IMR-90 (cell line): ENCODE data around the gene HS3ST5. TPM values are rescaled to one million over a fixed set of nuclear protein-coding genes. Genes with fewer than 3 reads are reported as not detected.

Experiments used
- ATAC-seq: fragments of 200-7000 bp; cut with Tn5 transposase; 2 replicates; pipeline ENCODE4 v1.9.1; 2020; ENCODE audit warnings: low read depth, mild to moderate bottlenecking, moderate library complexity
- BruUV-seq: library from RNA; stranded (reverse); fragments of 400-500 nt; replicated peaks from 2 replicates; lab custom pipeline; 2021; lab: Mats Ljungman, UMichigan
- CTCF ChIA-PET: fragments of 300-600 bp; formaldehyde crosslinking; extraction: SDS; loops from one replicate; lab custom pipeline; 2021; ENCODE audit warnings: antibody characterized with exemption; lab: Yijun Ruan, JAX
- POLR2A ChIA-PET: fragments of 300-600 bp; sonication (Branson Sonifier 250); formaldehyde crosslinking; loops from one replicate; lab custom pipeline; 2022; ENCODE audit warnings: antibody characterized with exemption; ENCODE audit not compliant: unreplicated experiment; lab: Charles Lee
- DNase-seq: peaks from one replicate; pipeline ENCODE4 v3.0.0; 2013
- H2AFZ ChIP-seq: replicated peaks from 2 replicates; pipeline ENCODE3; 2013; ENCODE audit warnings: low read length, mild to moderate bottlenecking; ENCODE audit not compliant: poor library complexity
- H2AK5ac ChIP-seq: 2 replicates; pipeline ENCODE4 v1.6.1; 2013; ENCODE audit warnings: low read depth, low read length, inconsistent platforms
- H2AK9ac ChIP-seq: replicated peaks from 2 replicates; pipeline ENCODE3; 2013; ENCODE audit warnings: mild to moderate bottlenecking, low read depth, low read length, moderate library complexity; ENCODE audit not compliant: poor library complexity
- H2BK120ac ChIP-seq: 2 replicates; pipeline ENCODE4 v1.6.1; 2013; ENCODE audit warnings: low read depth, low read length, inconsistent platforms
- H2BK15ac ChIP-seq: 3 replicates; pipeline ENCODE4 v1.6.1; 2013; ENCODE audit warnings: low read depth, low read length, inconsistent platforms
- H2BK20ac ChIP-seq: 2 replicates; pipeline ENCODE4 v1.6.1; 2013; ENCODE audit warnings: low read depth, mild to moderate bottlenecking, inconsistent platforms, low read length, moderate library complexity
- H2BK5ac ChIP-seq: 2 replicates; pipeline ENCODE4 v1.6.1; 2013; ENCODE audit warnings: mild to moderate bottlenecking, low read depth, low read length, inconsistent platforms; ENCODE audit not compliant: poor library complexity, severe bottlenecking
- H3K14ac ChIP-seq: replicated peaks from 2 replicates; pipeline ENCODE4 v1.6.1; 2013; ENCODE audit warnings: low read depth, low read length, inconsistent platforms
- H3K18ac ChIP-seq: 2 replicates; pipeline ENCODE4 v1.6.1; 2013; ENCODE audit warnings: low read depth, low read length, control low read depth
- H3K23ac ChIP-seq: 2 replicates; pipeline ENCODE4 v1.6.1; 2013; ENCODE audit warnings: low read depth, low read length, inconsistent platforms
- H3K27ac ChIP-seq: 2 replicates; pipeline ENCODE4 v1.5.1; 2013; ENCODE audit warnings: mild to moderate bottlenecking, control low read depth, low read length; ENCODE audit not compliant: insufficient read depth
- H3K27me3 ChIP-seq: 2 replicates; pipeline ENCODE4 v1.6.1; 2013; ENCODE audit warnings: low read length; ENCODE audit not compliant: control insufficient read depth, insufficient read depth
- H3K36me3 ChIP-seq: 2 replicates; pipeline ENCODE4 v1.6.1; 2013; ENCODE audit warnings: low read length, mixed read lengths; ENCODE audit not compliant: control insufficient read depth, insufficient read depth
- H3K4ac ChIP-seq: 2 replicates; pipeline ENCODE4 v1.6.1; 2013; ENCODE audit warnings: low read depth, low read length, inconsistent platforms
- H3K4me1 ChIP-seq: 2 replicates; pipeline ENCODE4 v1.6.1; 2013; ENCODE audit warnings: low read length, mixed read lengths; ENCODE audit not compliant: control insufficient read depth, insufficient read depth
- H3K4me2 ChIP-seq: 2 replicates; pipeline ENCODE4 v1.6.1; 2013; ENCODE audit warnings: low read depth, mild to moderate bottlenecking, control low read depth, low read length, moderate library complexity
- H3K4me3 ChIP-seq: 2 replicates; pipeline ENCODE4 v1.5.1; 2013; ENCODE audit warnings: low read depth, mild to moderate bottlenecking, control low read depth, low read length, moderate library complexity; ENCODE audit not compliant: insufficient read depth
- H3K56ac ChIP-seq: 2 replicates; pipeline ENCODE4 v1.6.1; 2013; ENCODE audit warnings: low read length, inconsistent platforms; ENCODE audit not compliant: insufficient read depth; ENCODE audit errors: extremely low read depth
- H3K79me1 ChIP-seq, 2 experiments: 2 replicates each; pipeline ENCODE4 v1.6.1; 2013; ENCODE audit warnings: low read length in 2 of 2, inconsistent platforms in 1 of 2, low read depth in 1 of 2
- H3K9ac ChIP-seq: 2 replicates; pipeline ENCODE4 v1.6.1; 2013; ENCODE audit warnings: low read depth, low read length, control low read depth
- H3K9me1 ChIP-seq: 2 replicates; pipeline ENCODE4 v1.6.1; 2013; ENCODE audit warnings: low read length, inconsistent platforms; ENCODE audit not compliant: insufficient read depth
- H3K9me3 ChIP-seq: 2 replicates; pipeline ENCODE4 v1.6.1; 2013; ENCODE audit warnings: low read length; ENCODE audit not compliant: control insufficient read depth, insufficient read depth
- H4K20me1 ChIP-seq: 2 replicates; pipeline ENCODE4 v1.6.1; 2013; ENCODE audit warnings: low read length, inconsistent platforms; ENCODE audit not compliant: insufficient read depth
- H4K5ac ChIP-seq: 2 replicates; pipeline ENCODE4 v1.6.1; 2013; ENCODE audit warnings: mild to moderate bottlenecking, low read depth, low read length, control low read depth
- H4K8ac ChIP-seq, 2 experiments: 2 replicates each; pipeline ENCODE4 v1.6.1; 2013; ENCODE audit warnings: low read depth in 2 of 2, low read length in 2 of 2, control low read depth in 1 of 2, inconsistent platforms in 1 of 2
- H4K91ac ChIP-seq: 2 replicates; pipeline ENCODE4 v1.6.1; 2013; ENCODE audit warnings: low read depth, low read length, inconsistent platforms; ENCODE audit not compliant: insufficient read depth
- BHLHE40 ChIP-seq: fragments of 150-350 bp; IDR thresholded peaks from 2 replicates; pipeline ENCODE4 v1.6.1; 2016; ENCODE audit warnings: mild to moderate bottlenecking, low read depth, low read length
- CEBPB ChIP-seq: IDR thresholded peaks from 2 replicates; pipeline ENCODE4 v1.6.1; 2012; ENCODE audit warnings: low read depth, low read length, improper control_type of control experiment
- CHD1 ChIP-seq: IDR thresholded peaks from 2 replicates; pipeline ENCODE4 v1.6.1; 2012; ENCODE audit warnings: low read depth, low read length, improper control_type of control experiment
- FOS ChIP-seq: fragments of 150-350 bp; IDR thresholded peaks from 2 replicates; pipeline ENCODE4 v1.6.1; 2016; ENCODE audit warnings: low read depth, low read length
- MAFK ChIP-seq: IDR thresholded peaks from 2 replicates; pipeline ENCODE4 v1.6.1; 2012; ENCODE audit warnings: low read depth, low read length, improper control_type of control experiment
- MAZ ChIP-seq: IDR thresholded peaks from 2 replicates; pipeline ENCODE4 v1.6.1; 2012; ENCODE audit warnings: low read depth, mild to moderate bottlenecking, low read length, improper control_type of control experiment, moderate library complexity, borderline replicate concordance
- MXI1 ChIP-seq: IDR thresholded peaks from 2 replicates; pipeline ENCODE4 v1.6.1; 2012; ENCODE audit warnings: low read depth, mild to moderate bottlenecking, low read length, moderate library complexity, borderline replicate concordance
- NFE2L2 ChIP-seq: fragments of 150-350 bp; IDR thresholded peaks from 2 replicates; pipeline ENCODE4 v1.6.1; 2016; ENCODE audit warnings: low read depth, mild to moderate bottlenecking, low read length
- POLR2A ChIP-seq: IDR thresholded peaks from 2 replicates; pipeline ENCODE4 v1.6.1; 2012; ENCODE audit warnings: mild to moderate bottlenecking, low read depth, low read length
- RAD21 ChIP-seq: IDR thresholded peaks from 2 replicates; pipeline ENCODE4 v1.6.1; 2012; ENCODE audit warnings: low read length, improper control_type of control experiment
- RCOR1 ChIP-seq: IDR thresholded peaks from 2 replicates; pipeline ENCODE4 v1.6.1; 2012; ENCODE audit warnings: mild to moderate bottlenecking, low read length, improper control_type of control experiment; ENCODE audit not compliant: insufficient replicate concordance
- RFX5 ChIP-seq: IDR thresholded peaks from 2 replicates; pipeline ENCODE4 v1.8.0; 2012; ENCODE audit warnings: low read depth, mild to moderate bottlenecking, low read length, moderate library complexity
- SMC3 ChIP-seq: fragments of 150-350 bp; IDR thresholded peaks from 2 replicates; pipeline ENCODE4 v1.6.1; 2016; ENCODE audit warnings: low read depth, mild to moderate bottlenecking, antibody characterized with exemption, low read length, moderate library complexity
- WGBS, 2 experiments: methylation state at CpG; one replicate each; pipeline versions ENCODE4 v1.1.5 to v1.1.7; 2013; ENCODE audit warnings: missing lambda C conversion rate in 2 of 2; ENCODE audit not compliant: insufficient read length in 1 of 2; ENCODE audit errors: extremely low coverage in 2 of 2; 5-methylcytosine and 5-hydroxymethylcytosine counted together
- dilution Hi-C: fragments of 300-500 bp; cut with HindIII; formaldehyde crosslinking; loops from one replicate; pipeline ENCODE4 v1.14.3; 2018; ENCODE audit warnings: low sequenced_read_pairs; ENCODE audit not compliant: unreplicated experiment
- in situ Hi-C: fragments of 300-500 bp; cut with MboI; formaldehyde crosslinking; loops from 3 replicates; pipeline ENCODE4 v1.14.3; 2019; ENCODE audit warnings: low sequenced_read_pairs, inconsistent platforms, mixed read lengths
- intact Hi-C: fragments of 100-400 bp; cut with micrococcal nuclease; formaldehyde crosslinking; loops from 2 replicates; pipeline ENCODE4 v1.10.0; 2022
- polyA plus RNA-seq, 3 experiments: library from polyadenylated mRNA; depleted of rRNA; stranded (reverse); fragments of >200 nt; gene quantifications; 2 replicates each; pipeline ENCODE4 v1.2.3, GENCODE V29; 2012; ENCODE audit warnings: low replicate concordance in 1 of 3
- total RNA-seq: library from RNA; depleted of rRNA; stranded (reverse); fragments of >200 nt; gene quantifications from 2 replicates; pipeline ENCODE4 v1.2.3, GENCODE V29; 2012
- TF ChIP-seq, protein P1 (sequence below): fragments of 150-350 bp; IDR thresholded peaks from 2 replicates; pipeline ENCODE4 v1.6.1; 2016; ENCODE audit warnings: low read depth, mild to moderate bottlenecking, low read length, moderate library complexity, borderline replicate concordance
- TF ChIP-seq, protein P2 (sequence below): conservative IDR thresholded peaks from 2 replicates; pipeline ENCODE4 v1.5.1; 2012; ENCODE audit warnings: mild to moderate bottlenecking, low read depth, low read length, improper control_type of control experiment
- TF ChIP-seq, protein P3 (sequence below): fragments of 150-350 bp; IDR thresholded peaks from 2 replicates; pipeline ENCODE4 v1.6.1; 2017; ENCODE audit warnings: mild to moderate bottlenecking, antibody characterized with exemption, low read length, low read depth

HS3ST5 gene
- total and polyA plus RNA-seq, 2 of the 4 experiments (the other 2 are of a cell fraction): not detected

DNA sequence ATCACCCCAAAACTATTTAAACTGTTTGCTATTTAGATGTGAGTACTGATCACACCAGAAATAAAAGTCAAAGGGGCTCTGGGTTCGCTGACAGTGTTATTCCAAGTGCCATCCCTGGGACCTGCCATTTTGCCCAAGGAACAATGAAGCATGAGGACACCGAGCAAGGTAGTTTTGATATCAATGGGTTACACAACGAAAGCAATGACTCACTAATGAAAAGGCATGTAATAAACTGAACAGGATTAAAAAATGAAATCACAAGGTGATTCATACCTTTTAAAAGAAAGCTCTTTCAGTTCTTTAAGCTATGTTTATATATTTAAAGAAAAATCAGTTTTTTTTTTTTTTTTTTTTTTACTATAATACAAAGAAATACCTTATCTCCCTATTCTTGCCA, 102.0 kb downstream of the HS3ST5 start:
- Histone ChIP-seq H4K8ac (no peak overlapping the region), H2AK9ac (no peak overlapping the region), H3K56ac (no peak overlapping the region), H2BK5ac (no peak overlapping the region), H2AK5ac (no peak overlapping the region), H3K18ac (no peak overlapping the region), H2BK120ac (no peak overlapping the region), H2AFZ (no peak overlapping the region), H3K4me1 (no peaks in the 10 kb centered on the region), H3K27me3 (no peaks in the 10 kb centered on the region), H3K9me1 (no peaks in the 10 kb centered on the region), H4K91ac (no peak overlapping the region), H3K79me1 (no peaks in the 10 kb centered on the region), H3K9me3 (no peaks in the 10 kb centered on the region), H2BK20ac (no peak overlapping the region), H3K9ac (no peak overlapping the region), H3K36me3 (no peaks in the 10 kb centered on the region), H3K4me2 (no peak overlapping the region), H3K23ac (no peak overlapping the region), H3K14ac (no peak overlapping the region), H4K20me1 (no peaks in the 10 kb centered on the region), H3K4me3 (no peak overlapping the region), H4K5ac (no peak overlapping the region), H3K4ac (no peak overlapping the region), H3K27ac (no peak overlapping the region), H2BK15ac (no peak overlapping the region)
- ATAC-seq (no peak), DNase-seq (no peak)
- no peak for TF ChIP-seq MAFK
- TF ChIP-seq MAZ: no peak
- no peak for TF ChIP-seq RFX5
- no peak for TF ChIP-seq RCOR1
- no peak for TF ChIP-seq NFE2L2
- TF ChIP-seq CHD1: no peak
- no peak for TF ChIP-seq BHLHE40
- TF ChIP-seq, protein P1, sequence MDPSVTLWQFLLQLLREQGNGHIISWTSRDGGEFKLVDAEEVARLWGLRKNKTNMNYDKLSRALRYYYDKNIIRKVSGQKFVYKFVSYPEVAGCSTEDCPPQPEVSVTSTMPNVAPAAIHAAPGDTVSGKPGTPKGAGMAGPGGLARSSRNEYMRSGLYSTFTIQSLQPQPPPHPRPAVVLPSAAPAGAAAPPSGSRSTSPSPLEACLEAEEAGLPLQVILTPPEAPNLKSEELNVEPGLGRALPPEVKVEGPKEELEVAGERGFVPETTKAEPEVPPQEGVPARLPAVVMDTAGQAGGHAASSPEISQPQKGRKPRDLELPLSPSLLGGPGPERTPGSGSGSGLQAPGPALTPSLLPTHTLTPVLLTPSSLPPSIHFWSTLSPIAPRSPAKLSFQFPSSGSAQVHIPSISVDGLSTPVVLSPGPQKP: no peak
- TF ChIP-seq SMC3: no peak
- no peak for TF ChIP-seq MXI1
- TF ChIP-seq CEBPB: no peak
- TF ChIP-seq, protein P2, sequence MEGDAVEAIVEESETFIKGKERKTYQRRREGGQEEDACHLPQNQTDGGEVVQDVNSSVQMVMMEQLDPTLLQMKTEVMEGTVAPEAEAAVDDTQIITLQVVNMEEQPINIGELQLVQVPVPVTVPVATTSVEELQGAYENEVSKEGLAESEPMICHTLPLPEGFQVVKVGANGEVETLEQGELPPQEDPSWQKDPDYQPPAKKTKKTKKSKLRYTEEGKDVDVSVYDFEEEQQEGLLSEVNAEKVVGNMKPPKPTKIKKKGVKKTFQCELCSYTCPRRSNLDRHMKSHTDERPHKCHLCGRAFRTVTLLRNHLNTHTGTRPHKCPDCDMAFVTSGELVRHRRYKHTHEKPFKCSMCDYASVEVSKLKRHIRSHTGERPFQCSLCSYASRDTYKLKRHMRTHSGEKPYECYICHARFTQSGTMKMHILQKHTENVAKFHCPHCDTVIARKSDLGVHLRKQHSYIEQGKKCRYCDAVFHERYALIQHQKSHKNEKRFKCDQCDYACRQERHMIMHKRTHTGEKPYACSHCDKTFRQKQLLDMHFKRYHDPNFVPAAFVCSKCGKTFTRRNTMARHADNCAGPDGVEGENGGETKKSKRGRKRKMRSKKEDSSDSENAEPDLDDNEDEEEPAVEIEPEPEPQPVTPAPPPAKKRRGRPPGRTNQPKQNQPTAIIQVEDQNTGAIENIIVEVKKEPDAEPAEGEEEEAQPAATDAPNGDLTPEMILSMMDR: no peak
- no peak for TF ChIP-seq POLR2A
- TF ChIP-seq, protein P3, sequence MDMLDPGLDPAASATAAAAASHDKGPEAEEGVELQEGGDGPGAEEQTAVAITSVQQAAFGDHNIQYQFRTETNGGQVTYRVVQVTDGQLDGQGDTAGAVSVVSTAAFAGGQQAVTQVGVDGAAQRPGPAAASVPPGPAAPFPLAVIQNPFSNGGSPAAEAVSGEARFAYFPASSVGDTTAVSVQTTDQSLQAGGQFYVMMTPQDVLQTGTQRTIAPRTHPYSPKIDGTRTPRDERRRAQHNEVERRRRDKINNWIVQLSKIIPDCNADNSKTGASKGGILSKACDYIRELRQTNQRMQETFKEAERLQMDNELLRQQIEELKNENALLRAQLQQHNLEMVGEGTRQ: no peak
- no peak for TF ChIP-seq FOS
- TF ChIP-seq RAD21: no peak
- in situ Hi-C loops (no loop called here), intact Hi-C loops (no loop called here), dilution Hi-C loops (no loop called here)
- WGBS, 2 experiments: no CpG with 5 or more reads among the region's 3 CpGs
- ChIA-PET CTCF (no interaction called here), POLR2A (no interaction called here)
- BruUV-seq: no TSS peak
